SK-N-SH (cell line): ENCODE measurements around the gene GPR161.
"Not testable (repeated sequence)": the region's sequence is repeated elsewhere in the genome, so short reads cannot be mapped to it uniquely, and the experiment has no call there.

ENCODE experiments used
- CTCF ChIP-seq: fragments of 200-600 bp; sonication (generic); IDR thresholded peaks from 2 replicates; pipeline ENCODE4 v1.6.1; 2017; ENCODE audit warnings: antibody characterized with exemption, mild to moderate bottlenecking, moderate library complexity
- EZH2phosphoT487 ChIP-seq: fragments of 200-600 bp; sonication (generic); IDR thresholded peaks from 2 replicates; pipeline ENCODE4 v1.6.1; 2017; ENCODE audit warnings: low read depth, mixed run types, mild to moderate bottlenecking, antibody characterized with exemption, moderate library complexity, borderline replicate concordance
- GATA2 ChIP-seq: sonication (generic); formaldehyde crosslinking; IDR thresholded peaks from 2 replicates; pipeline ENCODE4 v1.5.0; 2020; ENCODE audit warnings: mild to moderate bottlenecking, missing genetic modification reagents
- NRF1 ChIP-seq: IDR thresholded peaks from 2 replicates; pipeline ENCODE4 v1.6.1; 2012; ENCODE audit warnings: low read depth, mild to moderate bottlenecking, low read length
- PBX3 ChIP-seq: IDR thresholded peaks from 2 replicates; pipeline ENCODE4; 2012

GRCh38 chr1:168181063-168181720, 44.5 kb upstream of the GPR161 start:
- not testable (repeated sequence) for TF ChIP-seq CTCF, EZH2phosphoT487, PBX3, GATA2, NRF1
